Fibroblast of pulmonary artery (primary cell): Measurements from ENCODE around the gene VTCN1.

Experiments used
- DNase-seq: peaks from one replicate; pipeline ENCODE4 v3.0.0-alpha.2; 2010; ENCODE audit warnings: low read depth
- H3K4me3 ChIP-seq: replicated peaks from 2 replicates; pipeline ENCODE4 v1.5.1; 2011; ENCODE audit warnings: low read depth, mild to moderate bottlenecking, control low read depth, low read length, moderate library complexity
- TF ChIP-seq, protein P1 (sequence below): IDR thresholded peaks from 2 replicates; pipeline ENCODE4 v1.5.1; 2011; ENCODE audit warnings: mild to moderate bottlenecking, control low read depth, low read length, inconsistent platforms; ENCODE audit errors: missing control alignments

Gene VTCN1

GRCh38 chr1:117188816-117189437 lies 21.8 kb downstream of the VTCN1 start:
- TF ChIP-seq, protein P1, sequence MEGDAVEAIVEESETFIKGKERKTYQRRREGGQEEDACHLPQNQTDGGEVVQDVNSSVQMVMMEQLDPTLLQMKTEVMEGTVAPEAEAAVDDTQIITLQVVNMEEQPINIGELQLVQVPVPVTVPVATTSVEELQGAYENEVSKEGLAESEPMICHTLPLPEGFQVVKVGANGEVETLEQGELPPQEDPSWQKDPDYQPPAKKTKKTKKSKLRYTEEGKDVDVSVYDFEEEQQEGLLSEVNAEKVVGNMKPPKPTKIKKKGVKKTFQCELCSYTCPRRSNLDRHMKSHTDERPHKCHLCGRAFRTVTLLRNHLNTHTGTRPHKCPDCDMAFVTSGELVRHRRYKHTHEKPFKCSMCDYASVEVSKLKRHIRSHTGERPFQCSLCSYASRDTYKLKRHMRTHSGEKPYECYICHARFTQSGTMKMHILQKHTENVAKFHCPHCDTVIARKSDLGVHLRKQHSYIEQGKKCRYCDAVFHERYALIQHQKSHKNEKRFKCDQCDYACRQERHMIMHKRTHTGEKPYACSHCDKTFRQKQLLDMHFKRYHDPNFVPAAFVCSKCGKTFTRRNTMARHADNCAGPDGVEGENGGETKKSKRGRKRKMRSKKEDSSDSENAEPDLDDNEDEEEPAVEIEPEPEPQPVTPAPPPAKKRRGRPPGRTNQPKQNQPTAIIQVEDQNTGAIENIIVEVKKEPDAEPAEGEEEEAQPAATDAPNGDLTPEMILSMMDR = no peak
- no peak for DNase-seq

DNA sequence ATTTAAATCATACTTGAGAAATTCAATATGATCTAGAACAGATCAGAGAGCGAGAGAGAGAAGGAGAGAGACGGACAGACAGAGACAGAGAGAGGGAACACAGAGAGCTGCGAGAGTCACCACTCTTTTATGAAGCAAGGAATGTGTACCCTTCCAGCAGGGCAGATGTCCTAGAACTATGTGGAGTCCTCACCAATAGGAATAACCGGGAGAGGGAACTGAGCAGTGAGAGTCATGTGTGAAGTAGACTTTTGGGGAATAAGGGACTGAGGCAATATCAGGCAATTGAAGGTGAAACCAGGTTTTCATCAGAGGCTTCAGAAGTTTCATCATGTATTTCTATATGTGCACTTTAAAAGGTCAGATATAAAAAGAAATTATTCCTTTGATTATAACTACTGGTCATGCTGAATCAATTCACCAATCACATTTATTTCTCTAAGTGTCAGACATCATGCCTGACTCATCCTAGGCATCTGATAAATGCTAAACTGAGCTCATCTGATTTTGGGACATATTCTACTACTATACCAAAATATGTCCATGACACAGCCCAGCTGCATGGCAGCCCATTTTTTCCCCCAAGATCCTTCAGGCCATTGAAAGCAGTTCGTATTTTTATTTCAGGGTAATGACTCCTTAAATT lies 22.4 kb downstream of the VTCN1 start:
- H3K4me3 ChIP-seq = no peak overlapping the region
- DNase-seq = no peak
- TF ChIP-seq, protein P1 = no peak

More at GRCh38 chr1:117188816-117189437, 21.8 kb downstream of the VTCN1 start:
- H3K4me3 ChIP-seq = no peak overlapping the region

- TF ChIP-seq, protein P1 = no peak
- DNase-seq = no peak
- no peak overlapping the region for H3K4me3 ChIP-seq
Observed at GRCh38 chr1:117183112-117183511, 27.6 kb downstream of the VTCN1 start.

GRCh38 chr1:117182319-117182718 lies 28.4 kb downstream of the VTCN1 start:
- DNase-seq = no peak
- TF ChIP-seq, protein P1 = no peak
- H3K4me3 ChIP-seq = no peak overlapping the region

DNA sequence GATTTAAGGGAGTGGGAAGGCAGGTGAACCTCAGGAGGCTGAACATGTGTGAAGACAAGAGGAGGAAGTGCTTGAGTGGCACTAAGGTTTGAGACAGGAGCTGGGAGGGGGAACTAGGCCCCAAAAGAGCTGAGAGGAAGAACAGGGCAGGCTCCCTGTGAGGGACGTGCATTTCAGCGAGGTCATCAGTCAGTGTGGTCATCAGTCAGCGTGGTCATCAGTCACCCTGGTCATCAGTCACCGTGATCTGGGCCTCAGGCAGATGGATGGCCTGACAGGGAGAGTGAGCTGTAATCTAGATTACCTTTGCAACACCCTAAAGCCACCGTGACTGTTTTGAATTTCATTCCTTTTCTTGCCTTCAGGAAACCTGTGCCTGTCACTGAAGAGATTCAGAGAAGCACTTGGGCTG lies 29.1 kb downstream of the VTCN1 start:
- no peak for DNase-seq
- TF ChIP-seq, protein P1 = no peak
- no peak overlapping the region for H3K4me3 ChIP-seq

- TF ChIP-seq, protein P1 = no peak
- no peak for DNase-seq
- no peak overlapping the region for H3K4me3 ChIP-seq
Observed at GRCh38 chr1:117180147-117180967, 30.4 kb downstream of the VTCN1 start.
